Activated CD4-positive, CD25-positive, alpha-beta regulatory T cell (primary cell): Measurements from ENCODE around the gene PRPF38B.

ENCODE experiments used
- DNase-seq, 4 experiments: peaks; one replicate each; lab custom pipeline; 2025; lab: John Stamatoyannopoulos, UW

Gene PRPF38B

DNA sequence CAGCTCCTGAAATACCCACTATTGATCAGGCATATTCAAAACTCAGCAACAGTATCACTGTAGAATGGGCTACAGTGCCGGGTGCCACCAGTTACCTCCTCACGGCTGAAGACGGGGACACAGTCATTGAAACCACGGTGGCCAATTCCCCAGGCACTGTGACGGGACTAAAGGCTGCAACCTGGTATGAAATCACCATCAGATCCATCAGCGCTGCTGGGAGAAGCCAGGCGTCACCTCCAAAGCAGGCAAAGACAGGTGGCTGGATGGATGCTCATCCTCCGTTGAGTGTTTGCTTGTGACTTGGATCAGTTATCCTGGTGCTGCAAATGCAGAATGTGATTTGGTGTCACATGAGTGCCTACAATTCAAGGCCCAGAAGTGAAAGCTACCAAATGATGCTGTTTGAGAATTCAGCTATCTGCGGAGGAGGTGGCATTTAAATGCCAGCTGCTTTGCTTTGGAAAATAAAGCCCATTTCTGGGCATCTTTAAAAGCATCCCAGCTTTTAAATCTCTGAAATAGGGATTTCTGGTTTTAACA lies 25.7 kb downstream of the PRPF38B start:
- no peak for DNase-seq

DNA sequence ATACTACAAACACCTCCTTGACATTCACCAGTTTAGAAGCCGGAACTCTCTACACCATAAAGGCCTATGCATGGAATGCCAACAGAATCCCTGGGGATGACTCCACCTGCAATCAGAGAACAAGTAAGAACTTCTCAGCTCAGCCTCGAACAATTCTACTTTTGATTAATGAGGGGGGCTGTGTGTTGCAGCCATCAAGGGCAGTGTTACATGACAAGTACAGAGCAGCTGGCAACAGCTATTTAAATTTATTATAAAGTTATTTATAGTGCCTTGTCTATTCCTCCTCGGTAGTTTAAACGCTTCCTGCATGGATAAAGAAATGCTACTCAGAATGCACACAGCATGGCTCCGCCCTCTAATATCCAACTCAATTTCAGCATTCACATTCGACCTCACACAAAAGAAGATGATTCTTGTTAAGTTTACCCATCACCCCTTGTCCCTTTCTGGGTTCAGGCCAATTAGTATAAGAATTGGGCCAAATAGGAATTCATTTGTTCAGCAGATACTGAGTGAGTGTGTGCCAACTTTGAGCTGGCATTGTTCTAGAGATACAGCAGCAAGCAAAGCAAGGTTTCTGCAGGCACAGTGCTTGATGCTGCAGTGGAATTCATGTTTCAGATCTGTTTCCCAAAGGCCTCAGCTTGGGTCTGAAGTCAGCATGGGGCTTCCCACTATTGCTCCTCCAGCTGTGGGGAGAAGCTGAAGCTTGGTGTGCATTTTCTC lies 27.0 kb downstream of the PRPF38B start:
- no peak for DNase-seq

DNA sequence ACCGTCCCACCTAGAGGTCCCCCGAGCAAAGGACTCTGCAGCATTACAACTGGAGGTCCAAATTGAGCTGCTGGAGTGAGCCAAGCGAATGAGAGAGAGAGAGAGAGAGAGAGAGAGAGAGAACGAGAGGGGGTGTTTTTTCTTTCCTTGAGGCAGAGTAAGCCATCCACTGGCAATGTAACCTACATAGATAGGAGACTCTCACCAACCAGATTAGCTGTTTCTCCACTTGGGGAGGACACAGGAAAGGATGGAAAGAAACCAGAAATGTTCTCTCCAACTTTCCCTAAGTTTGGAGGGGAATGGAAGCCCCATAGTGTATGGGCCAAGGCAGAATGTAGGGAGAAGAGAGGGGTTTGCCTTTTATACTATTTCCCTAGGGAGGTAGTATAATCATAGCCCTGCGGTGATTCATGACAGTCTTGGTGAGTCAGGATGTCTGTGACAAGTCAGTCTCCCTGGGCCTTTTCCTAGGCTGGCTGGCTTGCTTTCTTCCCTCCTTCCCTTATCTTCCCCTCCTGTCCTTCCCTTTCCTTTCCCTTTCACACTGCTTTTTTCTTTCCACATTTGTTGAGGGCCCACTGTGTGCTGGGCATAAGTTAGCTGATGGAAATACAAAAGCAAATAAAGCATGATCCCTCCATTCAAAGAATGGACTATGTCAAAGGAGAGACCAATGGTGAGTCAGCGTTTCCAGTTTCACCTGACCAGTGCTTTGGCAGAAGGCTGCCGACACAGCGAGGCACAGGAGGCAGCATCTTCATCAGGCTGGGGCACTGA lies 27.7 kb downstream of the PRPF38B start:
- DNase-seq, result no peak

DNA sequence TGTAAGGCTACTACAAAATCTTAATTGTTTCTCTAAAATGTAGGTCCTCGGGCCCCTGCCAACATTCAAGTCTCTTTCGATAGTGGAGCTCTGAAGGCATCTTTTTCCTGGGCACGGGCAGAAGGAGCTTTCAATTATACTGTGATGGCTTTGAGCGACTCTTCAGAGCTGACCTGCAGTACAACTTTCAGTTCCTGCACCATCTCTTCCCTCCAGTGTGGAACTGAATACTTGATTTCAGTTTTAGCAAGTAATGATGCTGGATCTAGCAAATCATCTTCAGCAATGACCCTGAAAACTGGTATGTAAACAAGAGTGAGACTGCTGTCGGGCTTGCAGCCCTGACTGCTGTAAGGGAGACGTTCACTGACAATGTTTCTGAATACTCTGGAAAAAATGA lies 30.2 kb downstream of the PRPF38B start:
- no peak for DNase-seq

DNA sequence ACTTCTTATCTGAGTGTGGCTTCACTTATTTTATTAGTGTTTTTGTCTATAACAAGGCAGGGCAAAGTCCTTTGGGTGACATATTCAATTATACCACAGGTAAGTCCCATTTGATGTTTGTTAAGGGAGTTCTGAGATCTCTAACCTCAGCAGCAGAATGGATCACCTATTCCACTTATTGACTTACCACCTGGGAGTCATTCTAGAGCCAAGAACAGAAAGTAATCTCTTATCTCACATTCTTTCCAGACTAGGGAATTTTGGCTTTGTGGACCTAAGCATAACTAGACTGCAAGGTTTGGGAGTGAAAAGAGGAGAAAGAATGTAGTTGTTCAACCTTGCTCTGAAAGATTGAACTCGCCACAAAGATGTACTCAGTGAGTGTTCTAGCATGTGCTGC lies 33.8 kb downstream of the PRPF38B start:
- DNase-seq, result no peak

DNA sequence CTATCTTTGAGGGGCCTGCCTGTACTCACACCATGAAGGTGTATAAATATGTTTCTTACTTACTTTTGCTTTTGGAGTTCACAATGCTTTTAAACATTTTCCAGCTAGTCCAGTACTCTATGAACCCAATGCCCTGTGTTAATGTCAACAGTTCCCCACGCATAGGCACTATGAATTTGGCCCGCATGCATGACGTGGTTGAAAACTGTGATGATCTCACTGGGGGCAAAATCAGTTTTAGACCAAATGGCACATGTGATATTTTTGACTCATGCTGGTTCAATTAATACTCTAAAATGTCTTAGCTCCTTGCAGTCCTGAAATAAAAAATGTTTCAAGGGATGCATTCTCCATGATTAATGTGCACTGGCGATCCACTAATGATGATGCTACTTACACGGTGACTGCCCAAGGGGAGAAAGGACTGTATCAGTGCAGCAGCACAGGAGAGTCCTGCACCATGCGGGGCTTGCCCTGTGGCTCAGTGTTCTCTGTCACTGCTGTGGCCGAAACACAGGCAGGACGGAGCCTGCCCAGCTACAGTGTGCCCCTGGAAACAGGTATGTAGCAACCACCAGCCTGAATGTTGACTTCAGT lies 36.3 kb downstream of the PRPF38B start:
- no peak for DNase-seq

DNA sequence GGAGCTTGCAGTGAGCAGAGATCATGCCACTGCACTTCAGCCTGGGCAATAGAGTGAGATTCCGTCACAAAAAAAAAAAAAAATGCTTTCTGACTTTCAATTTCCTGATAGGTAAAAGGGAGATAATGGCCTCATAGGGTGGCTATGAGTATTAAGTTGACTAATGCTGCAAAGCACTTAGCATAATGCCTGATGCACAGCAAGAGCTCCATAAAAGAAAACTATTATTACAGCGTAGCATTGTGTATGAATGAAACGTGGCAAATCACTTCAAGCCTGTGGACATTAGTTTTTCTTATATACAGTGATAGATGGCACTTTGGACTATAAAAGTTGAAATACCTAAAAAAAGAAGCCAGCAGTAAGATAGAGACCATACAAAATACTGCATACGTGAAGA lies 37.4 kb downstream of the PRPF38B start:
- no peak for DNase-seq

DNA sequence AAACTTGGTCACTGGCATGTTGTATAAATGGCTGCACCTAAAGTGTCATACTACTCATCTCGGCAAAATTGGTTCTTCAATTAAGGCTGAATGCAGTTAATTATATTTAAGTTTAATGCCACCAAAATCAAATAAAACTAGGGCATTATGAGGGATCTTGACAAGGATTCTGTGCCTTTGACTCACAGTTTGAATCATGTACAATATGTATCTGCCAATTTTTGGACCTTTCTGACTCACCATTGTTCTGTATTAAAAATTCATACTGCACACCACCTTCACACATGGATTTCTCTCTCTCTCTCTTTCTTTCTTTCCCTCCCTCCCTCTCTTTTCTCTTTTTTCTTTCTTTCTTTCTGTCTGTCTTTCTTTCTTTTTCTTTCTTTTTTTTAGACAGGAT lies 40.3 kb downstream of the PRPF38B start:
- no peak for DNase-seq

DNA sequence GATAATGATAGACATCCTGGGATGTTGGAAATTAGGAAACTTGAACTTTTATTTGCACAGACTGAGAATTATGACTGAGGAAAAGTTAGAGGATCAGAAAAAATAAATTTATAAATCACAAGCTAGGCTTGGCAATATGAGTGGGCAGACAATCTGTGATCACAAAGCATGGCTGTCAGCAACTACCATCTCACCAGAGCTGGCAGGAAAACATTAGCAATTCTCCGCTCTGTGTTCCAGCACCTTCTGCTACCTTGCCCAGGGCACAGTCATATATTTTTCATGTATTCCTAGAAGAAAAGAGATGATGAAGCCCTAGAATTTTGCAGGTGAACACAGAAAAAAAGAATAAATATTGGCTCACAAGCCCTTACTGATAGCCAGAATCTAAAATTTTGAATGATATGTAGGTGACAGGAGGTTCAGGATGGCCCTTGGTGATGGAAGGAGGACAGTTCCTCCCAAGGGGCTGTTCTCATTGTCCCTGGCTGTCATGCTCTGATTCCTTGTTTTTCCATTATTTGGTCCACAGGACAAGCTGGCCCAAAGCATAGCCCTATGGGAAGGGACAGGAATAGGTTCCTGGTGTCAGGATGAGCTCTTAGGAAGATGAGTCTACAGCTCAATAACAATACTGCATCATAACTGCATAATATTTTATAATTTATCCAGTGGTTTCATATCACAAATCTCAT lies 42.2 kb downstream of the PRPF38B start:
- DNase-seq, result no peak

DNA sequence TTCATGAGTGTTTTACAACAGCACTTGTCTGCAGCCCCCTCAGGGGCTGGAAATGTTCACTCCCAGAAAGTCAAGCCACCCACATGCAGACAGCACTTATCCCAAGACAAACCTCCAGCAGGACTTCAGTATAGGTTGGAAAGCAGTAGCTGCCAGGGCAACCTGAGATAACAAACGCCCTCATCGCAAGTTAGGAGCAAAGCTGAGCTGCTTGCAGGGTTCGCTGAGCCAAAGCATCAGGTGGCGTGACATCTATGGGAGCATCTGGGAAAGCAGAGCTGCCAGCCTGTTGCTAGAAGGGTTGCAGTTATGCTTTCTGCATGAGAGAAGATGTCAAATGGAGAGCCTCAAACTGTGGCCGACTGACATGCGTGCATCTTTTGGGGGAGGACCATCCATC lies 50.1 kb downstream of the PRPF38B start:
- DNase-seq, result no peak

DNA sequence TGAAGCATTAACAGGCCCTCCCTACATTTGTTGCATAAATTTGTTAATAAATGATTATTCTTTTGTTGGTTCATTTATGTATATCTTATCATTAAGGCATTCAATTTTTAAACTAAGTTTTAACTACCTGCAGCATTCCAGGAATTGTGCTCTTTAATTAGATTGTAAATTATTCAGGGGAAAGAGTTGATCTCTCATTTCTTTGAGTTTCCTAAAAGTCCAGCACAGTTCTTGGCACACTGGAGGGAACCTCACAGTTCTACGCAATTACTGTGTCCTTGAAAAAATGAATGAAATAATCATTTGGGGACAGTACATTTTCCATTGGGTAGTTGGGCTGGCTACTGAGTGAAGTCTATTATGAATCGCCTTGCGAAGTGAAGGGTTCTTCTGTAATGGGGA lies 53.9 kb downstream of the PRPF38B start:
- DNase-seq, result no peak

DNA sequence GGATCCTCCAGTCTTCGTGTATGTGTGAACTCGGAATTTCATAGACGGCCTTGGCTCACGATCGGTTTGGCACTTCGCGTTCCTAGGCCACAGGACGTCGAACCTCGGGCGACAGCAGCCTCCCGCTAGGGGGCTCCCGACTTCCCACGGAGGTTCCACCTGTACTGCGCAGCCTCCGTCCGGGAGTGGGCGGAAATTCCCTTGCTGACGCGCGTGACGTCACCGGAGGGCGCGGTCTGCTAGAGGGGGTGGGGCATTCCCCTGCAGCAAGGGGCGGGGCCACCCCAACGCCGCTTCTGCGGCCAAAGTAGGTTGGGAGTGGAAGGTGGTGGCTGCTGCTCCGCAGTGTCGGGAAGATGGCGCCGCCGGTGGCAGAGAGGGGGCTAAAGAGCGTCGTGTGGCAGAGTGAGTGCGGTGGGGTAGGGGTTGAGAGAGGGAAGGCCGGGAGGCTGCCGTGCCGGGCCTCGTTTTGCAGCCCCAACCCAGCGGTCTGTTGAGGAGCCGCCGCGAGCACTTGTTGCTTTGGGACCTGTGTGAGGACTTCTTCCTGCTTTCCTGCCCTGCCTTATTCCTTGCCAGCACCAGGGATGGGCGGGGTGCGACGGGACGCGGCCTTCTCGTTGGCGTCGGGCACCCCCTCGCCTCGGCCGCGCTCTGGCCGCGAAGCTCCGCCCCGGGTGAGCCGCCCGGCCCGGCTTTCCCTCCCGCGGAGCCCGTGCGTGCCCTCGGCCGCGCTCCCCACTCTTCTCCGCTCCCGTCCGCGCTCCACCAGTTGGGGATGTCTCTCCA lies 54.5 kb downstream of the PRPF38B start, which contains the start of gene STXBP3:
Gene STXBP3, plus strand, starts transcription at position 293 of the 789 bp plus-strand sequence. Its CDS starts 64 bp downstream, at position 357.
- DNase-seq, result peak; percentile 99 to 100 (median 99)

DNA sequence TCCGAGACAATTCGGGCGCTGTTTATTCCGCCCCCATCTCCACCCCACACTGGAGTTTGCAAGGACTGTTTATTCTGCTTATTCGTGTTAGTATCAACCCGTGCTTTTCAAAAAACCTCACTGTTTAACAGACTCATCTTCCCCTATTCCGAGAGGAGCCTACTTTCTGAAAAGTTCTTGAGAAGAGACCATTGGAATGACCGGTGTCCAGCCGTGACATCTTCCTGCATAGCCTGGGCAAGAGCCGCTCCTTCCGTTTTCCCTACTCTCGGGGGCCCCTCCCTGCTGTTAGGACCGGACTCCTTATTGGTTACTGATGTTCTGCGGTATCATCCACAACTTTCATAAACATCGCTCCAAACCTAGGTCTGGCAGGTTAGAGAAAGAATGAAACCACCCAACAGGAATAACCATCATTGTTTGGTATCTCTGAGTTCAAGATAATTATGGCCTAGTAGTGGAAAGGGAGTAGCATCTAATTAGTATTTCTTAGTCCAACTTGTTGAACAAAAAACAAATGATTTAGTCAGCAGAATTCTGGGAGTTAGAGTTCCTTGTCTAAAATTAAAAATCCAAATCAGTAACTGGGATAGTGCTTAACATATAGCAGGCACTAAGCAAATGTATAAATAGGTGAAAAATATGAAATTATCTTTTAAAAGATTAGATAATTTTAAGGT lies 55.2 kb downstream of the PRPF38B start:
- DNase-seq, result no peak

DNA sequence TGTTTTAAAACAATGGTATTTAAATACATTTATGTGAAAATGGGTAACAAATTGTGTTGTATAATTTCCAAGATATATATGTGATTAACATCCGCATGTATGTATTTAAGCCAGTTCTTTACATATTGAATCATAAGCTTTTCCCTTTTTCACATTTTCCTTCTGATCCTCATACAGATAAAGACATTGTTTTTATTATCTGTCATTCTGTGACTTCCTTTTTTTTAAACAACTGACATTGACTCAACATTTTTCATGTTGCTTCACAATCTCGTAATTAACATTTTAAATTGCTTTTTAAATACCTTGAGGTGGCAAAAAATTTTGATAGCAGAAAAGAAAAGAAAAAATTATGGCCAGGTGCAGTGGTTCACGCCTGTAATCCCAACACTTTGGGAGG lies 55.8 kb downstream of the PRPF38B start:
- no peak for DNase-seq

DNA sequence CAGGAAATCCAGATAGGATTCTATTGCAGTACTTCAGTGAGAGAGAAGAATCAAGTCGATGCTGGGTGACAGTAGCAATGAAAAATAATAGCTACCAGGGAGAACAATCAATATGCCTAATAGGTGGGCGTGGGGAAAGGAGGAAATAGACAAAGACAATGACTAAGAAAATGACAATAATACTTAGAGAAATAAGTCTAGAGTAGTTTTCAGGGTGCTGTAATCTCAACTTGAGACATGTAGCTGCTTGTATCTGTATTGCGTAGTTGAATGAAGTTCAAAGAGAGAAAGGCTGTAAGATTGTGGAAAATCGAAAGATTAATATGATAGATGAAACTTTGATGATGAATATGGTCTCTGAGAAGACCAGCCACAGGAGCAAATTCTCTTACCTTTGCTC lies 57.0 kb downstream of the PRPF38B start:
- DNase-seq, result no peak

DNA sequence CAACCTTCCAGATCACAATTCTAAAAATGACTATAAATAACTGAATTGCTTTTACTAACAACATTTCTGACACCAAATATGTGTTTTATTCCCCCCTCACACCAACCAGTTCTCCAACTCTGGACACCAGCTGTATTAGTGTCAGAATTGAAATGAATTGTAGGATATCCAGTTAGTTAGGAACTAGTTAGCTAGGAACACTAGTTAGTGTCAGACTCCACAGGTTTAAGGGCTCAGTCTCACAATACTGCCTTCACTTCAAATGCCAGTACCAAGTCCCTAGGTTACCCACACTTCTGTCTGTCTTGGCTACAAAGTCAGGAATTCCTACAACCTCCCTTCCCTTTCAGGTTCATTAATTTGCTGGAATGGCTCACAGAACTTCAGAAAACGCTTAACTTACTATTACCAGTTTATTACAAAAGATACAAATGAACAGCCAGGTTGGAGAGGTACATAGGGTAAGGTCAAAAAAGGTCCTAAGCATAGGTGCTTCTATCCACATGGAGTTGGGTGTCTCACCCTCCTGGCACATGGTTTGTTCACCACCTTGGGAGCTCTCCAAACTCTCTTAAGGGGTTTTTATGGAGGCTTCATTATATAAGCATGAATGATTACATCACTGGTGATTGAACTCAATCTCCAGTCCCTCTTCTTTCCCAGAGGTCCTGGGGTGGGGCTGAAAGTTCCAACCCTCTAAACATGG lies 58.5 kb downstream of the PRPF38B start:
- no peak for DNase-seq
